C4-2B (cell line): ENCODE data around the gene KCNMB2.
"Not testable (repeated sequence)": the region's sequence is repeated elsewhere in the genome, so short reads cannot be mapped to it uniquely, and the experiment has no call there.

Experiments used
- H3K27ac ChIP-seq: fragments of 450-650 bp; 2 replicates; pipeline ENCODE4 v1.5.1; 2017
- ZFX ChIP-seq: fragments of 450-650 bp; IDR thresholded peaks from 2 replicates; pipeline ENCODE4 v1.6.1; 2017
- TF ChIP-seq, protein P1 (sequence below): fragments of 450-650 bp; conservative IDR thresholded peaks from 2 replicates; pipeline ENCODE4 v1.5.1; 2017; ENCODE audit warnings: mild to moderate bottlenecking

The KCNMB2 gene

GRCh38 chr3:178718995-178719635 is 182.9 kb downstream of the KCNMB2 start:
- H3K27ac ChIP-seq = no peak overlapping the region
- TF ChIP-seq, protein P1, sequence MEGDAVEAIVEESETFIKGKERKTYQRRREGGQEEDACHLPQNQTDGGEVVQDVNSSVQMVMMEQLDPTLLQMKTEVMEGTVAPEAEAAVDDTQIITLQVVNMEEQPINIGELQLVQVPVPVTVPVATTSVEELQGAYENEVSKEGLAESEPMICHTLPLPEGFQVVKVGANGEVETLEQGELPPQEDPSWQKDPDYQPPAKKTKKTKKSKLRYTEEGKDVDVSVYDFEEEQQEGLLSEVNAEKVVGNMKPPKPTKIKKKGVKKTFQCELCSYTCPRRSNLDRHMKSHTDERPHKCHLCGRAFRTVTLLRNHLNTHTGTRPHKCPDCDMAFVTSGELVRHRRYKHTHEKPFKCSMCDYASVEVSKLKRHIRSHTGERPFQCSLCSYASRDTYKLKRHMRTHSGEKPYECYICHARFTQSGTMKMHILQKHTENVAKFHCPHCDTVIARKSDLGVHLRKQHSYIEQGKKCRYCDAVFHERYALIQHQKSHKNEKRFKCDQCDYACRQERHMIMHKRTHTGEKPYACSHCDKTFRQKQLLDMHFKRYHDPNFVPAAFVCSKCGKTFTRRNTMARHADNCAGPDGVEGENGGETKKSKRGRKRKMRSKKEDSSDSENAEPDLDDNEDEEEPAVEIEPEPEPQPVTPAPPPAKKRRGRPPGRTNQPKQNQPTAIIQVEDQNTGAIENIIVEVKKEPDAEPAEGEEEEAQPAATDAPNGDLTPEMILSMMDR = no peak
- no peak for TF ChIP-seq ZFX

GRCh38 chr3:178732824-178733223 is 196.6 kb downstream of the KCNMB2 start:
- no peak overlapping the region for H3K27ac ChIP-seq
- TF ChIP-seq, protein P1 = no peak
- no peak for TF ChIP-seq ZFX

DNA sequence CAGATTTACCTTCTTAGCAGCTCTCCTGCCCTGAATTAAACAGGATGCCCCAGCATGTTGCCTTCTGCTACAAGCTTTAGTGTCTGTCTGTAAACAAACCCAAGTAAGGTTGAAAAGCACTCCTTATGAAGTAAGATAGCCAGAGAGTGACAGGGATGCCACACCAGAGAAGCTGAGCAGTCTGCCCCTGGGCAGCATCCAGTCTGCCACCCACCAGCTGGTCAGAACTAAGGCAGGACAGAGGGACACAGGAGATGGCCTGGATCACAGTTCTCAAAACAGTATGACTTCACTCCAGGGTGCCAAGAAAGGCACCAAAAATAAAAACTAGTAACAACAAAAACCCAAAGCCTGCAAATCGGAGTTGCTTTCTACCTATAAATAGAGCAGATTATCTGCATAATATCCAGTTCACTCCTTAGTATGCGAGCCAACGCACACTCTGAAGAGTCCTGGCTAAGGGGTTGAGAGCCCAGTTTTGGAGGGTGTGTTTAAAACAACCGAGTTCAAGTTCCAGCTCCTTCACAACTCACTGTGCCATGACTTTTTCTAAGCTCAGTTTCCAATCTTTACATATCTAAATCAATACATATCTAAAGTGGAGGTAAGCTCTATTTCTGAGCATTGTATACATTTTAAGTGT is 198.9 kb downstream of the KCNMB2 start:
- TF ChIP-seq ZFX = no peak
- TF ChIP-seq, protein P1 = no peak
- no peak overlapping the region for H3K27ac ChIP-seq

DNA sequence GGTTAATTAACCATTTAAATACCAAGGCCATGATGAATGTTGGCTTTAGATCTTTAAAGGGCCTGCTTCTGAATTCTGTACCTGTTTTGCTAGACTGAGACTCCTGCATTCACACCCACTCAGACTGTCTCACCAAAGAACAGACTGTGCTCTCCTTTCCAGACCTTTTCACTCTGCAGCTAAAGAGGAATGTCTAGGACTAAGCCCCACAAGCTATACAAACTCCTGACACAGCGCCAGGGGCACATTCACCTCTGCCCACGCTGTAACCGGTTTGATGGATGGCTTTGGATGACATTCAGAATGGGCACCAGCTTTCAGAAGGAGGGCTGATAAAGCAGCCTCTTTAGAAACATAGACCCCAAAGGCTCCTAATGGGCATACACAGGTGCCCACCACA is 200.1 kb downstream of the KCNMB2 start:
- H3K27ac ChIP-seq = no peak overlapping the region

DNA sequence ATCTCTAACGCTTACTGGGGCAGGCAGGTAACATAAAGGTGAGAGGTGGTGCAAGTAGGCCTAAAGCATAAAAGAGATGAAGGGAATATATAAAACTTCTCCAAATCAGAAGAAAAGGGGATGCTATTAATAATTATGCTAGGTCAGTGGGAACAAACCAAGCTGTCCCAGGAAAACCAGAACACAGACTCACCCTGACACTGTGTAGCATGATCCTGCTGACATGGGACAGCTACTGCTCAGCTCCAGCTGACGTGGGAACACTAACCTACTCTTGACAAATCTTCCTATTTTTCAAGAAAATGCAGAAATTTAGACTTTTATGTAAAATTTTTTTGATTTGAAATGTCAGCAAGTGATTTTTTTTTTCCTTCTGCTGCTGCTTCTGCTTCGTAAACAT is 203.5 kb downstream of the KCNMB2 start:
- no peak overlapping the region for H3K27ac ChIP-seq
- TF ChIP-seq, protein P1 = no peak
- TF ChIP-seq ZFX = no peak

More for the DNA sequence above, 200.1 kb downstream of the KCNMB2 start:
- TF ChIP-seq, protein P1 = no peak
- TF ChIP-seq ZFX = no peak

- H3K27ac ChIP-seq = no peak overlapping the region
- TF ChIP-seq, protein P1 = no peak
- no peak for TF ChIP-seq ZFX
These were observed 204.8 kb downstream of the KCNMB2 start for GRCh38 chr3:178741020-178741419.

DNA sequence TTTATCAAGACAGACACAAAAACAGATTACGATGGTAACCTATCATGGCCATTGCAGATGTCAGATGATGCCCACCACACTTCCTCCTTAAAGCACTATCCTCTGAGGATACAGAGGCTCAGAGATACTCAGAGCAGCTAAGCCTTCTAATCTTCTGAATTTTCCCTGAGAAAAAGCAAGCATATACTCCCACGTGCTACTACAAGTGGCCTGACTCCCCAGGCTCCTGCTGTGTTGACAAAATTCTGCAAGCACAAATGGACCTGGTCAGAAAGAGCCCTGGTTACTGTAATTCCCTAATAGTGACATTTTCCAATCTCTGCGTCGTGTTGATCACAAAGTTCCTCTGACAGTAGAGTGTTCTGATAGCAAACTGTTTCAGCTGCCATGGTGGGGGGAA is 207.1 kb downstream of the KCNMB2 start:
- H3K27ac ChIP-seq = no peak overlapping the region
- TF ChIP-seq, protein P1 = no peak
- TF ChIP-seq ZFX = no peak

DNA sequence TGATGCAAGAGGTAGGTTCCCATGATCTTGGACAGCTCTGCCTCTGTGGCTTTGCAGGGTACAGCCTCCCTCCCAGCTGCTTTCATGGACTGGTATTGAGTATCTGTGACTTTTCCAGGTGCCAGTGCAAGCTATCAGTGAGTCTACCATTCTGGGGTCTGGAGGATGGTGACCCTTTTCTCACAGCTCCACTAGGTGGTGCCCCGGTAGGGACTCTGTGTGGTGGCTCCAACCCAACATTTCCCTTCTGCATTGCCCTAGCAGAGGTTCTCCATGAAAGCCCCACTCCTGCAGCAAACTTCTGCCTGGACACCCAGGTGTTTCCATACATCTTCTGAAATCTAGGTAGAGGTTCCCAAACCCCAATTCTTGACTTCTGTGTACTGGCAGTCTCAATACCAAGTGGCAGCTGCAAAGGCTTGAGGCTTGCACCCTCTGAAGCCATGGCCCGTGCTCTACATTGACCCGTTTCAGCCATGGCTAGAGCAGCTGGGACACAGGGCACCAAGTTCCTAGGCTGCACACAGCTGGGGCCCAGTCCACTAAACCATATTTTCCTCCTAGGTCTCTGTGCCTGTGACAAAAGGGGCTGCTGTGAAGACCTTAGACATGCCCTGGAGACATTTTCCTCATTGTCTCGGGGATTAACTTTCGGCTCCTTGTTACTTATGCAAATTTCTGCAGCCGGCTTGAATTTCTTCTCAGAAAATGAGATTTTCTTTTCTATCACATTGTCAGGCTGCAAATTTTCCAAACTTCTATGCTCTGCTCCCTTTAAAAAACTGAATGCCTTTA is 209.8 kb downstream of the KCNMB2 start:
- H3K27ac ChIP-seq = not testable (repeated sequence)
